ENCODE results near the gene MAGEA2.
"Not testable (repeated sequence)": the region's sequence is repeated elsewhere in the genome, so short reads cannot be mapped to it uniquely, and the experiment has no call there.

MAGEA2 gene

GRCh38 chrX:152706500-152706899, 47.1 kb downstream of the MAGEA2 start:
- not testable (repeated sequence) for DNase-seq

- DNase-seq = not testable (repeated sequence)
Measured at GRCh38 chrX:152700390-152700789, 53.3 kb downstream of the MAGEA2 start.

All from DMS153 (cell line).